ENCODE measurements around the gene MUC5AC.
"Not testable (repeated sequence)": the region's sequence is repeated elsewhere in the genome, so short reads cannot be mapped to it uniquely, and the experiment has no call there.

Gene MUC5AC

GRCh38 chr11:1162491-1163311 lies 4.9 kb downstream of the MUC5AC start:
- DNase-seq: no peak

GRCh38 chr11:1163321-1163910 lies 5.7 kb downstream of the MUC5AC start:
- no peak for DNase-seq

DNA sequence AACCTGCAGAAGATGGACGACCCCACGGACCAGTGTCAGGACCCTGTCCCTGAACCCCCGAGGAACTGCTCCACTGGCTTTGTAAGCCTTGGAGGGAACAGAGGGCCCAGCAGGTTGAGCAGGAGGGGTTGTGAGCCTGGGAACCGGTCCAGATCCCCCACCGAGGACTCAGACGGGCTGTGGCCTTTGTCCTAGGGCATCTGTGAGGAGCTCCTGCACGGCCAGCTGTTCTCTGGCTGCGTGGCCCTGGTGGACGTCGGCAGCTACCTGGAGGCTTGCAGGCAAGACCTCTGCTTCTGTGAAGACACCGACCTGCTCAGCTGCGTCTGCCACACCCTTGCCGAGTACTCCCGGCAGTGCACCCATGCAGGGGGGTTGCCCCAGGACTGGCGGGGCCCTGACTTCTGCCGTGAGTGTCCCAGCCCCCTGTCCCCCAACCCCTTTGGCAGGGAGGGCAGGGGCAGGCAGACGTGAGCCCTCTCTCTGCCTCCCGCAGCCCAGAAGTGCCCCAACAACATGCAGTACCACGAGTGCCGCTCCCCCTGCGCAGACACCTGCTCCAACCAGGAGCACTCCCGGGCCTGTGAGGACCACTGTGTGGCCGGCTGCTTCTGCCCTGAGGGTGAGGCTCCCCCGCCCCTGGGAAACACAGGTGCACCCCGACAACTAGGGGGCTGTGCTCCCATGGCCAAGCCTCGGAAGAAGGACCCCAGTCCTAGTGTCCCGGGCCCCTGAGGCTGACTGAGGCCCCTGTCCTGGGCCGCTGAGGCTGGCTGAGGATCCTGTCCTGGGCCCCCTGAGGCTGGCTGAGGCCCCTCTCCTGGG lies 6.4 kb downstream of the MUC5AC start:
- no peak for DNase-seq

GRCh38 chr11:1164779-1165255 lies 7.1 kb downstream of the MUC5AC start:
- DNase-seq: not testable (repeated sequence)

- no peak for DNase-seq
Observed at GRCh38 chr11:1165256-1166041, 7.7 kb downstream of the MUC5AC start.

- no peak for DNase-seq
Observed at GRCh38 chr11:1167256-1167655, 9.5 kb downstream of the MUC5AC start.

- no peak for DNase-seq
Observed at GRCh38 chr11:1167751-1168231, 10.0 kb downstream of the MUC5AC start.

DNA sequence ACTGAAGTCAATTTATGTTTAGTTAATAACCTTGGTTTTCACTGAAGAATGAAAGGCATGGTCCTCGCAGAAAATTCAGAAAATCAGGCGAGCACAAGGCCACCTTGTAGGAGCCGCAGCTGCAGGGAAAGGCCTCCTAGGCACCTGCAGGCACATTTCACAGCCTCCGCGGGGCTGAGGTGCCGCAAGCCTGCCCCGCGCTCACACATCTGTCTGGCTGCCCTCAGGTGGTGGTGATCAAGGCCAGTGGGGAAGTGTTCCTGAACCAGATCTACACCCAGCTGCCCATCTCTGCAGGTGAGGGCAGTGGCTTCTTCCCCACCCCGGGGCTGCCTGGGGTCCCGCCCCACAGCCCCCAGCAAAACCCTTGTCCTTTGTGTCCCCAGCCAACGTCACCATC lies 10.5 kb downstream of the MUC5AC start:
- no peak for DNase-seq

DNA sequence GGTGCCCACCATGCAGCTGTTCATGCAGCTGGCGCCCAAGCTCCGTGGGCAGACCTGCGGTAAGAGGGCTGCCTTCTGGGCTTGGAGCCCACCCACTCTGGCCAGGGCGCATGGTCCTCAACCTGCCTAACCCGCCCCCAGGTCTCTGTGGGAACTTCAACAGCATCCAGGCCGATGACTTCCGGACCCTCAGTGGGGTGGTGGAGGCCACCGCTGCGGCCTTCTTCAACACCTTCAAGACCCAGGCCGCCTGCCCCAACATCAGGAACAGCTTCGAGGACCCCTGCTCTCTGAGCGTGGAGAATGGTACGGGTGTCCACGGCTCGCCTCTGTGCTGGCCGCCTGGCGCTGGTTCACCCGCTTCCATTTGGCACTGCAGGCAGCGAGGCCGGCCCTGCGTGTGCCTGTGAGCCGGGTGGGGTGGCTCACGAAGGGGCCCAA lies 11.0 kb downstream of the MUC5AC start:
- DNase-seq: no peak

- no peak for DNase-seq
Observed at GRCh38 chr11:1171223-1171984, 13.7 kb downstream of the MUC5AC start.

DNA sequence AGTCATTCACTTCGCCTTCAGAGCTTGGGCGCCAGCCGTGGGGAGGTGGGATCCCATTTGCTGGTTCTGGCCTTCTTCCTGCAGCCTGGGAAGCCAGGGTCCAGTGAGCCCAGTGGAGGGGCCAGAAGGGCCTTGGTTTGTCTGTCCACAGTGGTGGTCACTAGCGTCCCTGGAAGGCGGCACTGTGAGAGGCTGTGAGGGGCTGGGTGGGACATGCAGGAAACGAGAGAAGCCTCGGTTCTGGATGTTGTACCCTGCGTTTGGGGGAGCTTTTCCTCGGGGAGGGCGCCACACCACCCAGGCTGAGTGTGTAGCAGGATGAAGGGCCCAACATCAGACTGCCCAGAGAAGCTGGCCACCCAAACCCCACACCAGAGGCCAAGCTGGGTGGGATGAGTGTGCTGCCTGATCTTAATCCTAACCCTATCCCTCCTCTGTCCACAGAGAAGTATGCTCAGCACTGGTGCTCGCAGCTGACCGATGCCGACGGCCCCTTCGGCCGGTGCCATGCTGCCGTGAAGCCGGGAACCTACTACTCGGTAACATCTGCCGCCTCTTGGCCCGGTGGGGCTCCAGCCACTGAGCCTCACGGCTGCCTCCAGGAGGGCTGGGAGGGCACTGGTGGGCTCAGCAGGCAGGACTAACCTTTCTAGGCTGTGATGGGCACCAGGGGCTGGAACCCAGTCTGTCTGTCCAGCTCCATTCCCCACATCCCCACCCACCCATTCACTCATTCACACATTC lies 14.4 kb downstream of the MUC5AC start:
- no peak for DNase-seq

DNA sequence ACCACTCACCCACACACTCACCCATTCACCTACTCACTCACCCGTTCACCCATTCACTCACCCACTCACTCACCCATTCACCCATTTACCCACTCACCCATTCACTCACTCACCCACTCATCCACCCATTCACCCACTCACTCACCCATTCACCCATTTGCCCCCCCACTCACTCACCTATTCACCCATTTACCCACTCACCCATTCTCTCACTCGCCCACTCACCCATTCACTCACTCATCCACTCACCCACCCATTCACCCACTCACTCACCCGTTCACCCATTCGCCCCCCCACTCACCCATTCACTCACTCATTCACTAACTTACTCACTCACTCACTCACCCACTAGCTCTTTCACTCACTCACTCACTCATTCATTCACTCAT lies 15.0 kb downstream of the MUC5AC start:
- no peak for DNase-seq

DNA sequence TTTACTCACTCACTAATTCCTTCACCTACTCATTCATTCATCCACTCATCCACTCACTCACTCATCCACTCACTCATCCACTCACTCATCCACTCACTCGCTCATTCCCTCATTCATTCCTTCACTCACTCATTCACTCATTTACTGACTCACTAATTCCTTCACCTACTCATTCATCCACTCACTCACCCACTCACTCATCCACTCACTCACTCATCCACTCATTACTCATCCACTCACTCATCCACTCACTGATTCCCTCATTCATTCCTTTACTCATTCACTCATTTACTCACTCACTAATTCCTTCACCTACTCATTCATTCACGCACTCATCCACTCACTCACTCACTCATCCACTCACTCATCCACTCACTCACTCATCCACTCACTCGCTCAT lies 15.6 kb downstream of the MUC5AC start:
- not testable (repeated sequence) for DNase-seq

GRCh38 chr11:1174441-1175370 lies 17.0 kb downstream of the MUC5AC start:
- no peak for DNase-seq

DNA sequence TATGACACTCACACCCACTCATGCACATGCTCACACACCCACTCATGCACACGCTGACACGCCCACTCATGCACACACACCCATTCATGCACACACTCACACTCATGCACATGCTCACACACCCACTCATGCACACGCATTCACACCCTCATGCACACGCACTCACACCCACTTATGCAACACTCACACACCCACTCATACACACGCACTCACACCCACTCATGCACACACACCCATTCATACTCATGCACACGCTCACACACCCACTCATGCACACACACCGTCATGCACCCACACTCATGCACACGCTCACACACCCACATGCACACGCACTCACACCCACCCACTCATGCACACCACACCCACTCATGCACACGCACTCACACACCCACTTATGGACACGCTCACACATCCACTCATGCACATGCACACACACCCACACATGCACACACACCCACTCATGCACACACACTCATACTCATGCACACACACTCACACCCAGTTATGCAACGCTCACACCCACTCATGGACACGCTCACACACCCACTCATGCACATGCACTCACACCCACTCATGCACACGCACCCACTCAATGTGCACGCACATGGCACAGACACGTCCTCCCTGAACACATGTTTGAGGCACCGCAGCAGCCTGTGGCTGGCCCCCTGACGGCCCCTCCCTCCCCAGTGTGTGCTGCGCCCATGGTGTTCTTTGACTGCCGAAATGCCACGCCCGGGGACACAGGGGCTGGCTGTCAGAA lies 17.9 kb downstream of the MUC5AC start:
- no peak for DNase-seq

GRCh38 chr11:1176224-1177019 lies 18.7 kb downstream of the MUC5AC start:
- no peak for DNase-seq

DNA sequence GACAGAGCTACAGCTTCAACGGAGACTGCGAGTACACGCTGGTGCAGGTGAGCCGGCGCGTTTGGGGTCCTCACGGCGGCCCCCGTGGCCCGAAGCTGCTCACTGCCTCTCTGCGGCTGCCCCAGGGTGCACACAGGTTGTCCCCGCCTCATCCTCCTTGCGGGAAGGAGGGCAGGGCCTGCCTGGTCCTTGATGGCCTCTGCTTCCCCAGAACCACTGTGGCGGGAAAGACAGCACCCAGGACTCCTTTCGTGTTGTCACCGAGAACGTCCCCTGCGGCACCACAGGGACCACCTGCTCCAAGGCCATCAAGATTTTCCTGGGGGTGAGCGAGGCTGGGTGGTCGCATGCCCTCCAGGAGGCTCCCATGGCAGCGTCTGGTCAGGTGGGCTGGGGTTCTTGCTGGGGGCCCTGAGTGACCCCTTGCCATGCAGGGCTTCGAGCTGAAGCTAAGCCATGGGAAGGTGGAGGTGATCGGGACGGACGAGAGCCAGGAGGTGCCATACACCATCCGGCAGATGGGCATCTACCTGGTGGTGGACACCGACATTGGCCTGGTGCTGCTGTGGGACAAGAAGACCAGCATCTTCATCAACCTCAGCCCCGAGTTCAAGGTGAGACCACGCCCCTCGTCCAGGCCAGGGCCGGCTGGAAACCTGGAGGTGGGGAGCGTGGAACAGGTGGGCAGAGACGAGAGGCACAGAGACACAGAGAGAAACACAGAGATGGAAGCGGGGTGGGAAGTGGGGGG lies 19.4 kb downstream of the MUC5AC start:
- DNase-seq: no peak

DNA sequence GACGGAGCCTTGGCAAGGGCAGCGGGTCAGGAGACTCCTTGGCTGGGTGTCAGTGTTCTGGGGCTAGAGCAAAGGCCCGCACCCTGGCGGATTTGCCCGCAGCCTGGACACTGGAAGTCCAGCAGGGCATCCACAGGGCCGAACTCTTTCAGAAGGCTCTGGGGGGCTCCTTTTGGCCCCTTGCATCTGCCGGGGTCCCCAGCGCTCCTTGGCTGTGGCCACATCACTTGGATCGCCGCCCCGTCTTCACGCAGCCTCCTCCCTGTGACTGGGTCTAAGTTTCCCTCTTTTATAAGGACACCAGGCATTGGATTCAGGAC lies 20.0 kb downstream of the MUC5AC start:
- DNase-seq: no peak
